ENCODE data around the gene MYCN. TPM values are rescaled to one million over a fixed set of nuclear protein-coding genes. Genes with fewer than 3 reads are reported as not detected.

Gene MYCN
- polyA plus RNA-seq, 1 donor (not counting 4 experiments of a cell fraction or from before 2014, with no cell fraction given): not detected

GRCh38 chr2:15975676-15976075 is 35.3 kb downstream of the MYCN start:
- no peaks in the 10 kb centered on the region for H3K9me1 ChIP-seq (ENCODE audit: control insufficient read depth, extremely low read depth, insufficient read depth, low read length)
- no peaks in the 10 kb centered on the region for H3K27me3 ChIP-seq (ENCODE audit: control insufficient read depth, extremely low read depth, insufficient read depth, low read length)
- no peak for TF ChIP-seq CTCF (optimal IDR thresholded peaks at IDR 0.05 in 1 of 3, IDR thresholded peaks at IDR 0.05 in 1 of 3, conservative IDR thresholded peaks at IDR 0.05 in 1 of 3; ENCODE audit: extremely low read depth in 1 of 3, insufficient read depth in 2 of 3, low read length in 3 of 3)
- TF ChIP-seq EZH2 (IDR thresholded peaks at IDR 0.05; ENCODE audit: low read length): no peak
- H3K9ac ChIP-seq (ENCODE audit: control insufficient read depth, extremely low read depth, insufficient read depth, low read length): no peak overlapping the region
- no peak overlapping the region for H3K27ac ChIP-seq (ENCODE audit: control insufficient read depth, insufficient read depth, low read length)
- H3K9me3 ChIP-seq (ENCODE audit: control insufficient read depth, low read depth, low read length): no peaks in the 10 kb centered on the region
- no peak overlapping the region for H2AFZ ChIP-seq (ENCODE audit: control insufficient read depth, low read length)
- dilution Hi-C loops (cut with MboI; ENCODE audit: extremely low pct_ligation_motif_present, low sequenced_read_pairs): no loop called here
- H4K20me1 ChIP-seq (ENCODE audit: control insufficient read depth, extremely low read depth, insufficient read depth, low read length): no peaks in the 10 kb centered on the region
- DNase-seq (ENCODE audit: low read depth, low spot score) (no peak), FAIRE-seq (no peak)
- no peak overlapping the region for H3K4me3 ChIP-seq (ENCODE audit: control insufficient read depth in 2 of 3, extremely low read depth in 1 of 3, insufficient read depth in 2 of 3, low read depth in 1 of 3, low read length in 3 of 3)
- H3K79me2 ChIP-seq (ENCODE audit: control insufficient read depth, insufficient read depth, low read length): no peaks in the 10 kb centered on the region
- no peaks in the 10 kb centered on the region for H3K4me1 ChIP-seq (ENCODE audit: control insufficient read depth, extremely low read depth, insufficient read depth, low read length)
- H3K36me3 ChIP-seq (ENCODE audit: control insufficient read depth in 2 of 2, extremely low read depth in 1 of 2, insufficient read depth in 2 of 2, low read length in 2 of 2): no peaks in the 10 kb centered on the region
- H3K4me2 ChIP-seq (ENCODE audit: control insufficient read depth, extremely low read depth, insufficient read depth, low read depth, low read length): no peak overlapping the region

GRCh38 chr2:15976354-15976753 is 36.0 kb downstream of the MYCN start:
- Histone ChIP-seq H3K36me3 (ENCODE audit: control insufficient read depth in 2 of 2, extremely low read depth in 1 of 2, insufficient read depth in 2 of 2, low read length in 2 of 2) (no peaks in the 10 kb centered on the region), H3K79me2 (ENCODE audit: control insufficient read depth, insufficient read depth, low read length) (no peaks in the 10 kb centered on the region), H3K27me3 (ENCODE audit: control insufficient read depth, extremely low read depth, insufficient read depth, low read length) (no peaks in the 10 kb centered on the region), H3K9me3 (ENCODE audit: control insufficient read depth, low read depth, low read length) (no peaks in the 10 kb centered on the region), H2AFZ (ENCODE audit: control insufficient read depth, low read length) (no peak overlapping the region), H3K9ac (ENCODE audit: control insufficient read depth, extremely low read depth, insufficient read depth, low read length) (no peak overlapping the region), H3K4me1 (ENCODE audit: control insufficient read depth, extremely low read depth, insufficient read depth, low read length) (no peaks in the 10 kb centered on the region), H3K4me3 (ENCODE audit: control insufficient read depth in 2 of 3, extremely low read depth in 1 of 3, insufficient read depth in 2 of 3, low read depth in 1 of 3, low read length in 3 of 3) (no peak overlapping the region), H3K27ac (ENCODE audit: control insufficient read depth, insufficient read depth, low read length) (no peak overlapping the region), H3K4me2 (ENCODE audit: control insufficient read depth, extremely low read depth, insufficient read depth, low read depth, low read length) (no peak overlapping the region), H3K9me1 (ENCODE audit: control insufficient read depth, extremely low read depth, insufficient read depth, low read length) (no peaks in the 10 kb centered on the region), H4K20me1 (ENCODE audit: control insufficient read depth, extremely low read depth, insufficient read depth, low read length) (no peaks in the 10 kb centered on the region)
- FAIRE-seq (no peak), DNase-seq (ENCODE audit: low read depth, low spot score) (no peak)
- no peak for TF ChIP-seq CTCF (optimal IDR thresholded peaks at IDR 0.05 in 1 of 3, IDR thresholded peaks at IDR 0.05 in 1 of 3, conservative IDR thresholded peaks at IDR 0.05 in 1 of 3; ENCODE audit: extremely low read depth in 1 of 3, insufficient read depth in 2 of 3, low read length in 3 of 3)
- dilution Hi-C loops (cut with MboI; ENCODE audit: extremely low pct_ligation_motif_present, low sequenced_read_pairs): no loop called here

Data from keratinocyte (primary cell).